ENCODE results near the gene STX7.

- TF ChIP-seq EZH2 (IDR thresholded peaks at IDR 0.05) (no peak), CTCF (IDR thresholded peaks at IDR 0.05 in 2 of 3, conservative IDR thresholded peaks at IDR 0.05 in 1 of 3; ENCODE audit: borderline replicate concordance in 1 of 3, insufficient read depth in 1 of 3, low read depth in 2 of 3, low read length in 2 of 3) (no peak), MAX (IDR thresholded peaks at IDR 0.05) (no peak), POLR2AphosphoS5 (IDR thresholded peaks at IDR 0.05; ENCODE audit: low read depth, low read length) (no peak)
These were observed 1.6 kb downstream of the STX7 start for GRCh38 chr6:132511210-132511830.
